ENCODE results near the gene XRCC4. TPM values are rescaled to one million over a fixed set of nuclear protein-coding genes. Genes with fewer than 3 reads are reported as not detected.

Gene XRCC4
- total and polyA plus RNA-seq, 2 of the 8 experiments (the other 6 are each of a cell fraction or from before 2014, with no cell fraction given) = 3.0 to 8.3 TPM

DNA sequence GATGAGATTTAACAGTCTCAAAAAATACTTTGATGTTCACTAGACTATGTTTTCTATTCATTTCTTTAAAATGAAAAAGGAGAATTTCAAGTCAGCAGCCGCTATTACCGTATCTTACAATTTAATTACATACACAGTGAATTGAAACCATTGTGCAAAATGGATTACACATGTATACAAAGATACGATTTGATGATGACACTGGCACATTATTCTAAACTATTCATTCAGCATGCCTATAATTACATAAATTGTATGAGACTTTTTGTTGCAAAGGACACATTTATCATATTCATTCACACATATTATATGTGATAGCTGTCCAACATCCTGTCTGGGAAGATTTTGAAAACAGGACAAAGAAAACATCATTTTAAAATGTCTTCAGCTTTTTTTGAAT, 275.9 kb downstream of the XRCC4 start (continued):
- TF ChIP-seq, protein P1, sequence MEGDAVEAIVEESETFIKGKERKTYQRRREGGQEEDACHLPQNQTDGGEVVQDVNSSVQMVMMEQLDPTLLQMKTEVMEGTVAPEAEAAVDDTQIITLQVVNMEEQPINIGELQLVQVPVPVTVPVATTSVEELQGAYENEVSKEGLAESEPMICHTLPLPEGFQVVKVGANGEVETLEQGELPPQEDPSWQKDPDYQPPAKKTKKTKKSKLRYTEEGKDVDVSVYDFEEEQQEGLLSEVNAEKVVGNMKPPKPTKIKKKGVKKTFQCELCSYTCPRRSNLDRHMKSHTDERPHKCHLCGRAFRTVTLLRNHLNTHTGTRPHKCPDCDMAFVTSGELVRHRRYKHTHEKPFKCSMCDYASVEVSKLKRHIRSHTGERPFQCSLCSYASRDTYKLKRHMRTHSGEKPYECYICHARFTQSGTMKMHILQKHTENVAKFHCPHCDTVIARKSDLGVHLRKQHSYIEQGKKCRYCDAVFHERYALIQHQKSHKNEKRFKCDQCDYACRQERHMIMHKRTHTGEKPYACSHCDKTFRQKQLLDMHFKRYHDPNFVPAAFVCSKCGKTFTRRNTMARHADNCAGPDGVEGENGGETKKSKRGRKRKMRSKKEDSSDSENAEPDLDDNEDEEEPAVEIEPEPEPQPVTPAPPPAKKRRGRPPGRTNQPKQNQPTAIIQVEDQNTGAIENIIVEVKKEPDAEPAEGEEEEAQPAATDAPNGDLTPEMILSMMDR (IDR thresholded peaks at IDR 0.05; ENCODE audit: control extremely low read depth in 1 of 3, insufficient read depth in 1 of 3, low read depth in 1 of 3, low read length in 3 of 3) = no peak
- TF ChIP-seq, protein P2, sequence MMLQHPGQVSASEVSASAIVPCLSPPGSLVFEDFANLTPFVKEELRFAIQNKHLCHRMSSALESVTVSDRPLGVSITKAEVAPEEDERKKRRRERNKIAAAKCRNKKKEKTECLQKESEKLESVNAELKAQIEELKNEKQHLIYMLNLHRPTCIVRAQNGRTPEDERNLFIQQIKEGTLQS (IDR thresholded peaks at IDR 0.05; ENCODE audit: insufficient read depth, low read depth, low read length) = no peak
- TF ChIP-seq SIX5 (IDR thresholded peaks at IDR 0.05; ENCODE audit: low read depth, low read length) = no peak
- no peak for TF ChIP-seq NANOG (IDR thresholded peaks at IDR 0.05; ENCODE audit: insufficient read depth, low read depth, low read length, poor library complexity, severe bottlenecking)
- TF ChIP-seq POLR2AphosphoS5 (IDR thresholded peaks at IDR 0.05; ENCODE audit: low read depth, low read length) = no peak
